Keratinocyte (primary cell): Measurements from ENCODE around the gene RAB44.

Experiments used
- CTCF ChIP-seq, 3 experiments: IDR thresholded peaks in 1 of 3; conservative IDR thresholded peaks in 1 of 3; optimal IDR thresholded peaks in 1 of 3; 2 replicates in 2 of 3; 3 replicates in 1 of 3; pipeline versions ENCODE3 to v1.5.1; 2011; ENCODE audit warnings: low read length in 3 of 3, mild to moderate bottlenecking in 3 of 3, moderate library complexity in 2 of 3, control low read depth in 1 of 3, inconsistent platforms in 1 of 3; ENCODE audit not compliant: insufficient read depth in 2 of 3; ENCODE audit errors: extremely low read depth in 1 of 3
- EZH2 ChIP-seq: IDR thresholded peaks from one replicate; pipeline ENCODE4 v1.6.1; 2012; ENCODE audit warnings: inconsistent platforms, mild to moderate bottlenecking, low read length, moderate library complexity

- TF ChIP-seq CTCF (optimal IDR thresholded peaks at IDR 0.05 in 1 of 3, IDR thresholded peaks at IDR 0.05 in 1 of 3, conservative IDR thresholded peaks at IDR 0.05 in 1 of 3; ENCODE audit: extremely low read depth in 1 of 3, insufficient read depth in 2 of 3, low read length in 3 of 3) (no peak), EZH2 (no peak)
Measured at GRCh38 chr6:36657942-36658544, 39.6 kb upstream of the RAB44 start.
